ENCODE measurements around the gene EIF3M.
"Not testable (repeated sequence)": the region's sequence is repeated elsewhere in the genome, so short reads cannot be mapped to it uniquely, and the experiment has no call there.

EIF3M gene

GRCh38 chr11:32596114-32596513 is 12.5 kb downstream of the EIF3M start:
- H3K9me3 ChIP-seq (ENCODE audit: insufficient read depth, low read depth, low read length); H3K4me3 ChIP-seq (ENCODE audit: low read length); H3K9ac ChIP-seq (ENCODE audit: low read depth, low read length); H3K27me3 ChIP-seq (ENCODE audit: insufficient read depth, low read length); H3K27ac ChIP-seq (ENCODE audit: low read depth, low read length): not testable (repeated sequence)
- Histone ChIP-seq H3K4me1 (ENCODE audit: insufficient read depth, low read length) (peaks cover 22% of the 10 kb centered on the region), H3K36me3 (ENCODE audit: insufficient read depth, low read length) (peaks cover 99% of the 10 kb centered on the region)
- WGBS: 96% methylated on average over 14 of the region's 14 CpGs

- no peaks in the 10 kb centered on the region for H3K9me3 ChIP-seq (ENCODE audit: insufficient read depth, low read depth, low read length)
- H3K27me3 ChIP-seq (ENCODE audit: insufficient read depth, low read length): no peaks in the 10 kb centered on the region
- H3K4me1 ChIP-seq (ENCODE audit: insufficient read depth, low read length): peaks cover 22% of the 10 kb centered on the region
- WGBS: 67% methylated on average over 1 of the region's 1 CpG
- no peak overlapping the region for H3K27ac ChIP-seq (ENCODE audit: low read depth, low read length)
- peaks cover 99% of the 10 kb centered on the region for H3K36me3 ChIP-seq (ENCODE audit: insufficient read depth, low read length)
- H3K9ac ChIP-seq (ENCODE audit: low read depth, low read length): no peak overlapping the region
- H3K4me3 ChIP-seq (ENCODE audit: low read length): no peak overlapping the region
Observed at GRCh38 chr11:32597921-32598320, 14.3 kb downstream of the EIF3M start.

- WGBS: 97% methylated on average over 3 of the region's 4 CpGs
- Histone ChIP-seq H3K27me3 (ENCODE audit: insufficient read depth, low read length) (no peaks in the 10 kb centered on the region), H3K36me3 (ENCODE audit: insufficient read depth, low read length) (peaks cover 86% of the 10 kb centered on the region), H3K9me3 (ENCODE audit: insufficient read depth, low read depth, low read length) (no peaks in the 10 kb centered on the region), H3K4me3 (ENCODE audit: low read length) (no peak overlapping the region), H3K4me1 (ENCODE audit: insufficient read depth, low read length) (peaks cover 11% of the 10 kb centered on the region), H3K27ac (ENCODE audit: low read depth, low read length) (no peak overlapping the region), H3K9ac (ENCODE audit: low read depth, low read length) (no peak overlapping the region)
Observed at GRCh38 chr11:32602657-32603415, 19.2 kb downstream of the EIF3M start.

GRCh38 chr11:32606220-32606619 is 22.6 kb downstream of the EIF3M start:
- peaks cover 52% of the 10 kb centered on the region for H3K36me3 ChIP-seq (ENCODE audit: insufficient read depth, low read length)
- H3K4me1 ChIP-seq (ENCODE audit: insufficient read depth, low read length): no peaks in the 10 kb centered on the region
- no peak overlapping the region for H3K4me3 ChIP-seq (ENCODE audit: low read length)
- H3K9ac ChIP-seq (ENCODE audit: low read depth, low read length): no peak overlapping the region
- H3K9me3 ChIP-seq (ENCODE audit: insufficient read depth, low read depth, low read length): no peaks in the 10 kb centered on the region
- no peaks in the 10 kb centered on the region for H3K27me3 ChIP-seq (ENCODE audit: insufficient read depth, low read length)
- H3K27ac ChIP-seq (ENCODE audit: low read depth, low read length): no peak overlapping the region

GRCh38 chr11:32608826-32609225 is 25.2 kb downstream of the EIF3M start:
- H3K36me3 ChIP-seq (ENCODE audit: insufficient read depth, low read length): peaks cover 26% of the 10 kb centered on the region
- H3K27ac ChIP-seq (ENCODE audit: low read depth, low read length); H3K4me1 ChIP-seq (ENCODE audit: insufficient read depth, low read length); H3K4me3 ChIP-seq (ENCODE audit: low read length); H3K9ac ChIP-seq (ENCODE audit: low read depth, low read length); H3K27me3 ChIP-seq (ENCODE audit: insufficient read depth, low read length); H3K9me3 ChIP-seq (ENCODE audit: insufficient read depth, low read depth, low read length): not testable (repeated sequence)
- 90% methylated on average over 4 of the region's 4 CpGs for WGBS

- Histone ChIP-seq H3K9ac (ENCODE audit: low read depth, low read length) (no peak overlapping the region), H3K9me3 (ENCODE audit: insufficient read depth, low read depth, low read length) (no peaks in the 10 kb centered on the region), H3K4me1 (ENCODE audit: insufficient read depth, low read length) (no peaks in the 10 kb centered on the region), H3K36me3 (ENCODE audit: insufficient read depth, low read length) (peaks cover 7% of the 10 kb centered on the region), H3K27ac (ENCODE audit: low read depth, low read length) (no peak overlapping the region), H3K4me3 (ENCODE audit: low read length) (no peak overlapping the region), H3K27me3 (ENCODE audit: insufficient read depth, low read length) (no peaks in the 10 kb centered on the region)
- WGBS: 96% methylated on average over 2 of the region's 3 CpGs
Observed at GRCh38 chr11:32610797-32611352, 27.2 kb downstream of the EIF3M start.

GRCh38 chr11:32613500-32614151 is 30.0 kb downstream of the EIF3M start:
- no peak overlapping the region for H3K9ac ChIP-seq (ENCODE audit: low read depth, low read length)
- 90% methylated on average over 4 of the region's 4 CpGs for WGBS
- H3K9me3 ChIP-seq (ENCODE audit: insufficient read depth, low read depth, low read length): no peaks in the 10 kb centered on the region
- H3K4me3 ChIP-seq (ENCODE audit: low read length): no peak overlapping the region
- no peak overlapping the region for H3K27ac ChIP-seq (ENCODE audit: low read depth, low read length)
- no peaks in the 10 kb centered on the region for H3K4me1 ChIP-seq (ENCODE audit: insufficient read depth, low read length)
- H3K36me3 ChIP-seq (ENCODE audit: insufficient read depth, low read length): no peaks in the 10 kb centered on the region
- H3K27me3 ChIP-seq (ENCODE audit: insufficient read depth, low read length): no peaks in the 10 kb centered on the region

GRCh38 chr11:32615422-32615821 is 31.8 kb downstream of the EIF3M start:
- no peaks in the 10 kb centered on the region for H3K36me3 ChIP-seq (ENCODE audit: insufficient read depth, low read length)
- H3K9ac ChIP-seq (ENCODE audit: low read depth, low read length): no peak overlapping the region
- H3K4me3 ChIP-seq (ENCODE audit: low read length): no peak overlapping the region
- no peaks in the 10 kb centered on the region for H3K27me3 ChIP-seq (ENCODE audit: insufficient read depth, low read length)
- H3K27ac ChIP-seq (ENCODE audit: low read depth, low read length): no peak overlapping the region
- H3K9me3 ChIP-seq (ENCODE audit: insufficient read depth, low read depth, low read length): no peaks in the 10 kb centered on the region
- no peaks in the 10 kb centered on the region for H3K4me1 ChIP-seq (ENCODE audit: insufficient read depth, low read length)

GRCh38 chr11:32616903-32617302 is 33.3 kb downstream of the EIF3M start:
- H3K9me3 ChIP-seq (ENCODE audit: insufficient read depth, low read depth, low read length): no peaks in the 10 kb centered on the region
- no peaks in the 10 kb centered on the region for H3K36me3 ChIP-seq (ENCODE audit: insufficient read depth, low read length)
- H3K4me1 ChIP-seq (ENCODE audit: insufficient read depth, low read length): no peaks in the 10 kb centered on the region
- H3K4me3 ChIP-seq (ENCODE audit: low read length): no peak overlapping the region
- H3K27me3 ChIP-seq (ENCODE audit: insufficient read depth, low read length): no peaks in the 10 kb centered on the region
- 87% methylated on average over 4 of the region's 4 CpGs for WGBS
- no peak overlapping the region for H3K27ac ChIP-seq (ENCODE audit: low read depth, low read length)
- no peak overlapping the region for H3K9ac ChIP-seq (ENCODE audit: low read depth, low read length)

GRCh38 chr11:32630844-32631243 is 47.2 kb downstream of the EIF3M start:
- Histone ChIP-seq H3K9me3 (ENCODE audit: insufficient read depth, low read depth, low read length) (no peaks in the 10 kb centered on the region), H3K9ac (ENCODE audit: low read depth, low read length) (no peak overlapping the region), H3K4me1 (ENCODE audit: insufficient read depth, low read length) (no peaks in the 10 kb centered on the region)

GRCh38 chr11:32635819-32636218 is 52.2 kb downstream of the EIF3M start:
- no peak overlapping the region for H3K9ac ChIP-seq (ENCODE audit: low read depth, low read length)
- no peak overlapping the region for H3K27ac ChIP-seq (ENCODE audit: low read depth, low read length)
- no peaks in the 10 kb centered on the region for H3K27me3 ChIP-seq (ENCODE audit: insufficient read depth, low read length)
- H3K9me3 ChIP-seq (ENCODE audit: insufficient read depth, low read depth, low read length): no peaks in the 10 kb centered on the region
- no peaks in the 10 kb centered on the region for H3K36me3 ChIP-seq (ENCODE audit: insufficient read depth, low read length)
- H3K4me3 ChIP-seq (ENCODE audit: low read length): no peak overlapping the region
- WGBS: 92% methylated on average over 1 of the region's 2 CpGs
- H3K4me1 ChIP-seq (ENCODE audit: insufficient read depth, low read length): no peaks in the 10 kb centered on the region

More at GRCh38 chr11:32630844-32631243, 47.2 kb downstream of the EIF3M start:
- H3K27me3 ChIP-seq (ENCODE audit: insufficient read depth, low read length): no peaks in the 10 kb centered on the region
- H3K4me3 ChIP-seq (ENCODE audit: low read length): no peak overlapping the region
- H3K27ac ChIP-seq (ENCODE audit: low read depth, low read length): no peak overlapping the region
- H3K36me3 ChIP-seq (ENCODE audit: insufficient read depth, low read length): no peaks in the 10 kb centered on the region

Measured in HUES64 (cell line).